T-helper 9 cell (primary cell): ENCODE data around the gene FBXL16.

Experiments used
- DNase-seq: peaks from one replicate; pipeline ENCODE4 v3.0.0-alpha.2; 2020

FBXL16 gene

GRCh38 chr16:658679-659571 is 46.7 kb downstream of the FBXL16 start:
- no peak for DNase-seq

- no peak for DNase-seq
These were observed 48.1 kb downstream of the FBXL16 start for GRCh38 chr16:657487-657886.

- DNase-seq: no peak
These were observed 51.6 kb downstream of the FBXL16 start for GRCh38 chr16:654034-654433.

GRCh38 chr16:652454-653305 is 52.9 kb downstream of the FBXL16 start:
- DNase-seq: no peak

- DNase-seq: no peak
These were observed 53.8 kb downstream of the FBXL16 start for GRCh38 chr16:651844-652243.

GRCh38 chr16:649631-650030 is 56.0 kb downstream of the FBXL16 start:
- no peak for DNase-seq

GRCh38 chr16:648781-649589 is 56.6 kb downstream of the FBXL16 start, which contains the start of gene WDR90:
Gene WDR90, plus strand, starts transcription at chr16:649365. Its CDS starts 52 bp downstream, at chr16:649417.
- DNase-seq: peak; percentile 90

- DNase-seq: no peak
These were observed 57.4 kb downstream of the FBXL16 start for GRCh38 chr16:648071-648780.

GRCh38 chr16:647173-647902 is 58.3 kb downstream of the FBXL16 start:
- DNase-seq: no peak

GRCh38 chr16:646679-647172 is 58.9 kb downstream of the FBXL16 start:
- no peak for DNase-seq

- DNase-seq: no peak
These were observed 59.5 kb downstream of the FBXL16 start for GRCh38 chr16:645852-646678.

- no peak for DNase-seq
These were observed 61.0 kb downstream of the FBXL16 start for GRCh38 chr16:644556-644955.

- DNase-seq: no peak
These were observed 62.6 kb downstream of the FBXL16 start for GRCh38 chr16:643050-643368.
